ENCODE data around the gene AUTS2.

GRCh38 chr7:69677881-69678493 lies 79.7 kb downstream of the AUTS2 start:
- TF ChIP-seq CTCF (conservative IDR thresholded peaks at IDR 0.05; ENCODE audit: low read depth, low read length) (no peak), EZH2 (IDR thresholded peaks at IDR 0.05; ENCODE audit: borderline replicate concordance, low read depth, low read length, poor library complexity, severe bottlenecking) (no peak)

Measured in A673 (cell line).